ENCODE data around the gene MICAL3. TPM values are rescaled to one million over a fixed set of nuclear protein-coding genes. Genes with fewer than 3 reads are reported as not detected.

Gene MICAL3
- total RNA-seq, 4 donors from 2014 or later: 45.2 to 56.3 (median 46.3) TPM

- Histone ChIP-seq H3K4me3 (no peak overlapping the region), H3K4me1 (peaks cover 0 to 19% (median 12%) of the 10 kb centered on the region in 4 donors), H3K36me3 (no peaks in the 10 kb centered on the region), H3K27me3 (no peaks in the 10 kb centered on the region), H3K9me3 (no peaks in the 10 kb centered on the region), H3K27ac (peak overlapping the region in 1 of 4 donors; percentile 26)
- 42 to 59% methylated on average over 7 of the region's 7 CpGs for WGBS, 2 donors
- DNase-seq (ENCODE audit: low spot score in 2 of 2): no peak
- TF ChIP-seq, protein P1, sequence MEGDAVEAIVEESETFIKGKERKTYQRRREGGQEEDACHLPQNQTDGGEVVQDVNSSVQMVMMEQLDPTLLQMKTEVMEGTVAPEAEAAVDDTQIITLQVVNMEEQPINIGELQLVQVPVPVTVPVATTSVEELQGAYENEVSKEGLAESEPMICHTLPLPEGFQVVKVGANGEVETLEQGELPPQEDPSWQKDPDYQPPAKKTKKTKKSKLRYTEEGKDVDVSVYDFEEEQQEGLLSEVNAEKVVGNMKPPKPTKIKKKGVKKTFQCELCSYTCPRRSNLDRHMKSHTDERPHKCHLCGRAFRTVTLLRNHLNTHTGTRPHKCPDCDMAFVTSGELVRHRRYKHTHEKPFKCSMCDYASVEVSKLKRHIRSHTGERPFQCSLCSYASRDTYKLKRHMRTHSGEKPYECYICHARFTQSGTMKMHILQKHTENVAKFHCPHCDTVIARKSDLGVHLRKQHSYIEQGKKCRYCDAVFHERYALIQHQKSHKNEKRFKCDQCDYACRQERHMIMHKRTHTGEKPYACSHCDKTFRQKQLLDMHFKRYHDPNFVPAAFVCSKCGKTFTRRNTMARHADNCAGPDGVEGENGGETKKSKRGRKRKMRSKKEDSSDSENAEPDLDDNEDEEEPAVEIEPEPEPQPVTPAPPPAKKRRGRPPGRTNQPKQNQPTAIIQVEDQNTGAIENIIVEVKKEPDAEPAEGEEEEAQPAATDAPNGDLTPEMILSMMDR (IDR thresholded peaks at IDR 0.05): no peak
- TF ChIP-seq POLR2A (IDR thresholded peaks at IDR 0.05): no peak
- TF ChIP-seq EP300 (IDR thresholded peaks at IDR 0.05): no peak
These were observed 38.9 kb upstream of the MICAL3 start for GRCh38 chr22:18063306-18063705.

GRCh38 chr22:18062421-18062820 is 38.1 kb upstream of the MICAL3 start:
- Histone ChIP-seq H3K4me1 (peaks cover 0 to 18% (median 10%) of the 10 kb centered on the region in 4 donors), H3K27ac (peak overlapping the region in 1 of 4 donors; percentile 26), H3K36me3 (no peaks in the 10 kb centered on the region), H3K9me3 (no peaks in the 10 kb centered on the region), H3K4me3 (no peak overlapping the region), H3K27me3 (no peaks in the 10 kb centered on the region)
- 94% methylated on average over 3 of the region's 3 CpGs for WGBS, 2 donors
- no peak for DNase-seq (ENCODE audit: low spot score in 2 of 2)
- no peak for TF ChIP-seq POLR2A (IDR thresholded peaks at IDR 0.05)
- TF ChIP-seq, protein P1 (IDR thresholded peaks at IDR 0.05): no peak
- no peak for TF ChIP-seq EP300 (IDR thresholded peaks at IDR 0.05)

- H3K4me1 ChIP-seq: peaks cover 0 to 26% (median 21%) of the 10 kb centered on the region in 4 donors
- DNase-seq (ENCODE audit: low spot score in 2 of 2): no peak
- H3K27me3 ChIP-seq: no peaks in the 10 kb centered on the region
- TF ChIP-seq POLR2A (IDR thresholded peaks at IDR 0.05) (no peak), EP300 (IDR thresholded peaks at IDR 0.05) (no peak)
- TF ChIP-seq, protein P1 (IDR thresholded peaks at IDR 0.05): no peak
- H3K27ac ChIP-seq: peak overlapping the region in 2 of 4 donors; percentile 3 to 29
- no peaks in the 10 kb centered on the region for H3K9me3 ChIP-seq
- WGBS, 2 donors: 44 to 47% methylated on average over 13 of the region's 13 CpGs
- H3K4me3 ChIP-seq: no peak overlapping the region
- no peaks in the 10 kb centered on the region for H3K36me3 ChIP-seq
These were observed 36.6 kb upstream of the MICAL3 start for GRCh38 chr22:18060646-18061620.

- peaks cover 0 to 28% (median 25%) of the 10 kb centered on the region in 4 donors for H3K4me1 ChIP-seq
- TF ChIP-seq POLR2A (IDR thresholded peaks at IDR 0.05) (no peak), EP300 (IDR thresholded peaks at IDR 0.05) (no peak)
- TF ChIP-seq, protein P1 (IDR thresholded peaks at IDR 0.05): no peak
- DNase-seq (ENCODE audit: low spot score in 2 of 2): no peak
- no peak overlapping the region for H3K27ac ChIP-seq
- no peaks in the 10 kb centered on the region for H3K36me3 ChIP-seq
- no peaks in the 10 kb centered on the region for H3K27me3 ChIP-seq
- H3K9me3 ChIP-seq: no peaks in the 10 kb centered on the region
- no peak overlapping the region for H3K4me3 ChIP-seq
- 89 to 93% methylated on average over 5 of the region's 5 CpGs for WGBS, 2 donors
These were observed 35.6 kb upstream of the MICAL3 start for GRCh38 chr22:18059991-18060390.

GRCh38 chr22:18059473-18059872 is 35.1 kb upstream of the MICAL3 start:
- TF ChIP-seq EP300 (IDR thresholded peaks at IDR 0.05) (no peak), POLR2A (IDR thresholded peaks at IDR 0.05) (no peak)
- TF ChIP-seq, protein P1 (IDR thresholded peaks at IDR 0.05): no peak
- Histone ChIP-seq H3K27me3 (no peaks in the 10 kb centered on the region), H3K27ac (no peak overlapping the region)

More at GRCh38 chr22:18059473-18059872, 35.1 kb upstream of the MICAL3 start:
- Histone ChIP-seq H3K4me1 (peaks cover 0 to 28% (median 25%) of the 10 kb centered on the region in 4 donors), H3K9me3 (no peaks in the 10 kb centered on the region), H3K36me3 (no peaks in the 10 kb centered on the region), H3K4me3 (no peak overlapping the region)
- no peak for DNase-seq (ENCODE audit: low spot score in 2 of 2)
- 95 to 99% methylated on average over 3 of the region's 3 CpGs for WGBS, 2 donors

Measured in tibial nerve (tissue), 4 donors.